ENCODE data around the gene CD40LG.

The CD40LG gene

GRCh38 chrX:136652822-136653723 is 5.1 kb downstream of the CD40LG start:
- no peak for DNase-seq

GRCh38 chrX:136656361-136656964 is 8.5 kb downstream of the CD40LG start:
- no peak for DNase-seq

GRCh38 chrX:136658151-136658550 is 10.2 kb downstream of the CD40LG start:
- no peak for DNase-seq

- DNase-seq: no peak
Observed at GRCh38 chrX:136659174-136659573, 11.2 kb downstream of the CD40LG start.

GRCh38 chrX:136660896-136661295 is 12.9 kb downstream of the CD40LG start:
- DNase-seq: no peak

- no peak for DNase-seq
Observed at GRCh38 chrX:136662104-136662503, 14.1 kb downstream of the CD40LG start.

GRCh38 chrX:136662976-136663375 is 15.0 kb downstream of the CD40LG start:
- no peak for DNase-seq

- DNase-seq: no peak
Observed at GRCh38 chrX:136665258-136665900, 17.4 kb downstream of the CD40LG start.

- DNase-seq: no peak
Observed at GRCh38 chrX:136666088-136666487, 18.1 kb downstream of the CD40LG start.

GRCh38 chrX:136667446-136668168 is 19.6 kb downstream of the CD40LG start:
- DNase-seq: no peak

- DNase-seq: no peak
Observed at GRCh38 chrX:136671006-136671610, 23.1 kb downstream of the CD40LG start.

- DNase-seq: no peak
Observed at GRCh38 chrX:136674270-136674985, 26.5 kb downstream of the CD40LG start.

- no peak for DNase-seq
Observed at GRCh38 chrX:136679531-136679930, 31.6 kb downstream of the CD40LG start.

GRCh38 chrX:136684120-136684519 is 36.2 kb downstream of the CD40LG start:
- no peak for DNase-seq

- no peak for DNase-seq
Observed at GRCh38 chrX:136687457-136687856, 39.5 kb downstream of the CD40LG start.

GRCh38 chrX:136689436-136689835 is 41.5 kb downstream of the CD40LG start:
- peak; percentile 4 for DNase-seq

GRCh38 chrX:136691028-136691809 is 43.3 kb downstream of the CD40LG start:
- DNase-seq: peak; percentile 8

- DNase-seq: no peak
Observed at GRCh38 chrX:136692271-136692670, 44.3 kb downstream of the CD40LG start.

GRCh38 chrX:136694431-136695087 is 46.6 kb downstream of the CD40LG start:
- DNase-seq: peak; percentile 34

- DNase-seq: no peak
Observed at GRCh38 chrX:136697156-136697555, 49.2 kb downstream of the CD40LG start.

GRCh38 chrX:136708348-136708747 is 60.4 kb downstream of the CD40LG start:
- DNase-seq: no peak
